ENCODE measurements around the gene TSSC4. TPM values are rescaled to one million over a fixed set of nuclear protein-coding genes. Genes with fewer than 3 reads are reported as not detected.

The TSSC4 gene
- total and polyA plus RNA-seq, 9 of the 15 experiments (the other 6 are each of a cell fraction or from before 2014, with no cell fraction given): 0.41 to 54.2 (median 11.0) TPM

DNA sequence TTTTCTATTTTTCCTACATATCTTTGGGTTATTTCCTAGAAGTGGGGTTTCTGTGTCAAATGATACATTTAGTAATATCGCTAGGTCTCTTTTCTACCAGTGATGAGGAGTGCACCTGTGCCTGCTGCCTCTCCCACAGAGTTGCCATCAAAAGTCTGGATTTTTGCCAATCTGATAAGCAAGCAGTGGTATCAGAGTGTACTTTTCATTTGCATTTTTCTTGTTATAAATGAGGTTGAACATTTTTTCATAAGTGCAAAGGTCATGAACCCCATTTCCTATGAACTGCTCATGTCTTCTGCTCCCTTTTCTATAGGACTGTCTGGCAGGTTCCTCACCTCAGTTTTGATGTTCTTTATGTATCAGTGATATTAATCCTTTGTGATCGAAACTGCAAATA, 42.0 kb downstream of the TSSC4 start:
- no peak overlapping the region for H3K27ac ChIP-seq (ENCODE audit: extremely low read depth, low read depth, low read length)
- no peak overlapping the region for H2AFZ ChIP-seq (ENCODE audit: low read depth, low read length)
- H3K4me1 ChIP-seq (replicated peaks in 1 of 2; ENCODE audit: control insufficient read depth in 2 of 2, insufficient read depth in 2 of 2, low read length in 2 of 2): peaks cover 0 to 22% of the 10 kb centered on the region in 2 experiments; a peak in 2 of 5 replicates
- ChIA-PET CTCF (ENCODE audit: low intra/inter-chr PET ratio) (no interaction called here), POLR2A (no interaction called here)
- no peak for DNase-seq (ENCODE audit: extremely low read depth in 1 of 4, low spot score in 3 of 4)
- 3% methylated on average over 2 of the region's 2 CpGs for WGBS (ENCODE audit: insufficient coverage, low coverage, missing lambda C conversion rate)
- no peak overlapping the region for H3K4me2 ChIP-seq (ENCODE audit: insufficient read depth, low read length)
- H3K27me3 ChIP-seq (ENCODE audit: control insufficient read depth in 2 of 2, insufficient read depth in 2 of 2, low read length in 2 of 2): peaks cover 0 to 25% of the 10 kb centered on the region in 2 experiments; a peak in 3 of 5 replicates
- no peaks in the 10 kb centered on the region for H3K36me3 ChIP-seq (ENCODE audit: control insufficient read depth, insufficient read depth, low read length)
- FAIRE-seq: no peak
- intact Hi-C loops (cut with micrococcal nuclease) (no loop called here), in situ Hi-C loops (cut with MboI) (no loop called here)
- H4K20me1 ChIP-seq (replicated peaks; ENCODE audit: control insufficient read depth, insufficient read depth, low read length): peaks cover 9% of the 10 kb centered on the region
- H3K79me2 ChIP-seq (ENCODE audit: control insufficient read depth, insufficient read depth, low read length): no peaks in the 10 kb centered on the region
- H3K9me1 ChIP-seq (ENCODE audit: control insufficient read depth, insufficient read depth, low read length): no peaks in the 10 kb centered on the region
- peak; percentile 82 for TF ChIP-seq NFIC (IDR thresholded peaks at IDR 0.05)
- no peak for TF ChIP-seq HNRNPH1 (optimal IDR thresholded peaks at IDR 0.05; ENCODE audit: low read depth, low read length)
- no peak for TF ChIP-seq ARID1B (IDR thresholded peaks at IDR 0.05)
- no peak for TF ChIP-seq ZFX (CRISPR knock-in tag; IDR thresholded peaks at IDR 0.05)
- no TSS peak for BruUV-seq (replicated peaks)
- H3K4me3 ChIP-seq: no peak overlapping the region
- no peaks in the 10 kb centered on the region for H3K9me3 ChIP-seq (replicated peaks; ENCODE audit: control insufficient read depth, insufficient read depth, low read depth, low read length)
- no peak overlapping the region for H3K9ac ChIP-seq (ENCODE audit: insufficient read depth in 1 of 2, low read depth in 2 of 2, low read length in 2 of 2)
- no peak for ATAC-seq

GRCh38 chr11:2443406-2443805, 42.9 kb downstream of the TSSC4 start:
- ChIA-PET CTCF (ENCODE audit: low intra/inter-chr PET ratio) (no interaction called here), POLR2A (no interaction called here)
- Histone ChIP-seq H3K36me3 (ENCODE audit: control insufficient read depth, insufficient read depth, low read length) (no peaks in the 10 kb centered on the region), H2AFZ (ENCODE audit: low read depth, low read length) (no peak overlapping the region), H3K9me3 (replicated peaks; ENCODE audit: control insufficient read depth, insufficient read depth, low read depth, low read length) (no peaks in the 10 kb centered on the region), H3K4me3 (no peak overlapping the region), H3K4me2 (ENCODE audit: insufficient read depth, low read length) (no peak overlapping the region), H3K4me1 (replicated peaks in 1 of 2; ENCODE audit: control insufficient read depth in 2 of 2, insufficient read depth in 2 of 2, low read length in 2 of 2) (peaks cover 0 to 22% of the 10 kb centered on the region in 2 experiments; a peak in 2 of 5 replicates), H3K27ac (ENCODE audit: extremely low read depth, low read depth, low read length) (no peak overlapping the region), H3K9ac (ENCODE audit: insufficient read depth in 1 of 2, low read depth in 2 of 2, low read length in 2 of 2) (no peak overlapping the region), H3K79me2 (ENCODE audit: control insufficient read depth, insufficient read depth, low read length) (no peaks in the 10 kb centered on the region), H4K20me1 (replicated peaks; ENCODE audit: control insufficient read depth, insufficient read depth, low read length) (peaks cover 9% of the 10 kb centered on the region), H3K9me1 (ENCODE audit: control insufficient read depth, insufficient read depth, low read length) (no peaks in the 10 kb centered on the region), H3K27me3 (ENCODE audit: control insufficient read depth in 2 of 2, insufficient read depth in 2 of 2, low read length in 2 of 2) (peaks cover 0 to 29% of the 10 kb centered on the region in 2 experiments; a peak in 2 of 5 replicates)
- no peak for FAIRE-seq
- 20% methylated on average over 11 of the region's 11 CpGs for WGBS (ENCODE audit: insufficient coverage, low coverage, missing lambda C conversion rate)
- ATAC-seq: no peak
- no peak for DNase-seq (ENCODE audit: extremely low read depth in 1 of 4, low spot score in 3 of 4)
- intact Hi-C loops (cut with micrococcal nuclease) (no loop called here), in situ Hi-C loops (cut with MboI) (no loop called here)
- no TSS peak for BruUV-seq (replicated peaks)
- TF ChIP-seq FOXJ3 (CRISPR knock-in tag; IDR thresholded peaks at IDR 0.05) (no peak), MTA1 (IDR thresholded peaks at IDR 0.05; ENCODE audit: borderline replicate concordance) (no peak), DNMT1 (IDR thresholded peaks at IDR 0.05) (no peak), MYNN (IDR thresholded peaks at IDR 0.05) (no peak), MYNN (CRISPR knock-in tag; IDR thresholded peaks at IDR 0.05) (no peak), ZNF140 (CRISPR knock-in tag; IDR thresholded peaks at IDR 0.05) (no peak), ILF3 (IDR thresholded peaks at IDR 0.05; ENCODE audit: borderline replicate concordance) (no peak), SRSF9 (IDR thresholded peaks at IDR 0.05; ENCODE audit: borderline replicate concordance, low read depth, low read length) (no peak)
- TF ChIP-seq, protein P1, sequence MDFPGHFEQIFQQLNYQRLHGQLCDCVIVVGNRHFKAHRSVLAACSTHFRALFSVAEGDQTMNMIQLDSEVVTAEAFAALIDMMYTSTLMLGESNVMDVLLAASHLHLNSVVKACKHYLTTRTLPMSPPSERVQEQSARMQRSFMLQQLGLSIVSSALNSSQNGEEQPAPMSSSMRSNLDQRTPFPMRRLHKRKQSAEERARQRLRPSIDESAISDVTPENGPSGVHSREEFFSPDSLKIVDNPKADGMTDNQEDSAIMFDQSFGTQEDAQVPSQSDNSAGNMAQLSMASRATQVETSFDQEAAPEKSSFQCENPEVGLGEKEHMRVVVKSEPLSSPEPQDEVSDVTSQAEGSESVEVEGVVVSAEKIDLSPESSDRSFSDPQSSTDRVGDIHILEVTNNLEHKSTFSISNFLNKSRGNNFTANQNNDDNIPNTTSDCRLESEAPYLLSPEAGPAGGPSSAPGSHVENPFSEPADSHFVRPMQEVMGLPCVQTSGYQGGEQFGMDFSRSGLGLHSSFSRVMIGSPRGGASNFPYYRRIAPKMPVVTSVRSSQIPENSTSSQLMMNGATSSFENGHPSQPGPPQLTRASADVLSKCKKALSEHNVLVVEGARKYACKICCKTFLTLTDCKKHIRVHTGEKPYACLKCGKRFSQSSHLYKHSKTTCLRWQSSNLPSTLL (IDR thresholded peaks at IDR 0.05): no peak
- TF ChIP-seq, protein P2, sequence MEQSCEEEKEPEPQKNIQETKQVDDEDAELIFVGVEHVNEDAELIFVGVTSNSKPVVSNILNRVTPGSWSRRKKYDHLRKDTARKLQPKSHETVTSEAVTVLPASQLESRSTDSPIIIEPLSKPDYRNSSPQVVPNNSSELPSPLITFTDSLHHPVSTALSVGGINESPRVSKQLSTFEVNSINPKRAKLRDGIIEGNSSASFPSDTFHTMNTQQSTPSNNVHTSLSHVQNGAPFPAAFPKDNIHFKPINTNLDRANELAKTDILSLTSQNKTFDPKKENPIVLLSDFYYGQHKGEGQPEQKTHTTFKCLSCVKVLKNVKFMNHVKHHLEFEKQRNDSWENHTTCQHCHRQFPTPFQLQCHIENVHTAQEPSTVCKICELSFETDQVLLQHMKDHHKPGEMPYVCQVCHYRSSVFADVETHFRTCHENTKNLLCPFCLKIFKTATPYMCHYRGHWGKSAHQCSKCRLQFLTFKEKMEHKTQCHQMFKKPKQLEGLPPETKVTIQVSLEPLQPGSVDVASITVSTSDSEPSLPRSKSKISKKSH (CRISPR knock-in tag; IDR thresholded peaks at IDR 0.05): no peak

All from K562 (cell line).